ENCODE data around the gene TMEM151B.
"Not testable (repeated sequence)": the region's sequence is repeated elsewhere in the genome, so short reads cannot be mapped to it uniquely, and the experiment has no call there.

- TF ChIP-seq RCOR1 (IDR thresholded peaks at IDR 0.05; ENCODE audit: insufficient replicate concordance, low read length); CTCF (conservative IDR thresholded peaks at IDR 0.05; ENCODE audit: low read depth, low read length); POLR2A (IDR thresholded peaks at IDR 0.05; ENCODE audit: low read depth, low read length); RAD21 (IDR thresholded peaks at IDR 0.05; ENCODE audit: low read length); USF2 (IDR thresholded peaks at IDR 0.05; ENCODE audit: low read depth, low read length); MAFK (IDR thresholded peaks at IDR 0.05; ENCODE audit: low read depth, low read length); FOS (IDR thresholded peaks at IDR 0.05; ENCODE audit: low read depth, low read length); RFX5 (IDR thresholded peaks at IDR 0.05; ENCODE audit: low read depth, low read length): not testable (repeated sequence)
- TF ChIP-seq, protein P1, sequence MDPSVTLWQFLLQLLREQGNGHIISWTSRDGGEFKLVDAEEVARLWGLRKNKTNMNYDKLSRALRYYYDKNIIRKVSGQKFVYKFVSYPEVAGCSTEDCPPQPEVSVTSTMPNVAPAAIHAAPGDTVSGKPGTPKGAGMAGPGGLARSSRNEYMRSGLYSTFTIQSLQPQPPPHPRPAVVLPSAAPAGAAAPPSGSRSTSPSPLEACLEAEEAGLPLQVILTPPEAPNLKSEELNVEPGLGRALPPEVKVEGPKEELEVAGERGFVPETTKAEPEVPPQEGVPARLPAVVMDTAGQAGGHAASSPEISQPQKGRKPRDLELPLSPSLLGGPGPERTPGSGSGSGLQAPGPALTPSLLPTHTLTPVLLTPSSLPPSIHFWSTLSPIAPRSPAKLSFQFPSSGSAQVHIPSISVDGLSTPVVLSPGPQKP (IDR thresholded peaks at IDR 0.05; ENCODE audit: borderline replicate concordance, low read depth, low read length) = not testable (repeated sequence)
Measured at GRCh38 chr6:44328203-44328602, 58.0 kb downstream of the TMEM151B start.
